ENCODE data around the gene PYCR2. TPM values are rescaled to one million over a fixed set of nuclear protein-coding genes. Genes with fewer than 3 reads are reported as not detected.
A peak's percentile ranks its signal among the peaks of the same experiment; 100 is the strongest.
"Not testable (repeated sequence)": the region's sequence is repeated elsewhere in the genome, so short reads cannot be mapped to it uniquely, and the experiment has no call there.

Gene PYCR2
- total and polyA plus RNA-seq, 2 donors = 19.5 to 100 TPM

DNA sequence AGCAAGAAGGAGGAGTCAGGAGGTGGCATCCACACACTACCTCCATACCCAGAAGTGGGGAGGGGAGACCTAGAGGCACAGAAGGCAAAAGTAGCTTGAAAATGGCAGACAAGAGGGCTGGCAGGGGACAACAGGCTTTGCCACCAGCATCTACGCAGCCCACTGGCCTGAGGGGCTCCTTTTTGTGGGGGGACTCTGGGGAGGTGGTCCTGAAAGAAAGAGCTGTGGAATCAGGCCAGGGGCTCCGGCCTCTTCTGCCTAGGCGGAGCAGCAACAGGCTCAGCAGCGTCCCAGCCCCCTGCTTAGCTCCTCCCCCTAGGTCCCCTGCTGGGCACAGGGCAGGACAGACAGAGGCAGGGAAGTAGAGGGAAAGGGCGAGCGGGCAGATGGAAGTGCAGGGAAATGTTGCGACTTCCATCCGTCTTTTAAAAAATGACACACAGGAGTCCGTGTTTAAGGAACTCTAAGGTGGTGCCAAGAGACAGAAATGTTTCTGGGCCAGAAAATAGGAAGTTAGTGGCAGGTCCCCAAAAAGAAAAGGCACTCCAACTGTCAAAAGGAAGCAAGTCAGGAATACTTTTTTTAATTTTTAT lies 27.0 kb upstream of the PYCR2 start:
- Histone ChIP-seq H3K4me1 (ENCODE audit: insufficient read depth) (no peaks in the 10 kb centered on the region), H3K36me3 (ENCODE audit: insufficient read depth) (no peaks in the 10 kb centered on the region), H3K27ac (ENCODE audit: low read depth) (no peak overlapping the region), H3K4me3 (ENCODE audit: low read depth, low read length) (no peak overlapping the region)
- 59% methylated on average over 9 of the region's 9 CpGs for WGBS
- no peak for DNase-seq (ENCODE audit: extremely low spot score)

GRCh38 chr1:225949041-225949440 lies 25.0 kb upstream of the PYCR2 start:
- WGBS = 62% methylated on average over 6 of the region's 6 CpGs
- H3K4me3 ChIP-seq (ENCODE audit: low read depth, low read length) = no peak overlapping the region
- no peak overlapping the region for H3K27ac ChIP-seq (ENCODE audit: low read depth)
- DNase-seq (ENCODE audit: extremely low spot score) = no peak
- H3K36me3 ChIP-seq (ENCODE audit: insufficient read depth) = no peaks in the 10 kb centered on the region
- H3K4me1 ChIP-seq (ENCODE audit: insufficient read depth) = peaks cover 1% of the 10 kb centered on the region

GRCh38 chr1:225946803-225947202 lies 22.8 kb upstream of the PYCR2 start:
- WGBS = 98% methylated on average over 5 of the region's 5 CpGs
- H3K27ac ChIP-seq (ENCODE audit: low read depth) = no peak overlapping the region
- no peaks in the 10 kb centered on the region for H3K36me3 ChIP-seq (ENCODE audit: insufficient read depth)
- peaks cover 1% of the 10 kb centered on the region for H3K4me1 ChIP-seq (ENCODE audit: insufficient read depth)
- H3K4me3 ChIP-seq (ENCODE audit: low read depth, low read length) = no peak overlapping the region
- no peak for DNase-seq (ENCODE audit: extremely low spot score)

DNA sequence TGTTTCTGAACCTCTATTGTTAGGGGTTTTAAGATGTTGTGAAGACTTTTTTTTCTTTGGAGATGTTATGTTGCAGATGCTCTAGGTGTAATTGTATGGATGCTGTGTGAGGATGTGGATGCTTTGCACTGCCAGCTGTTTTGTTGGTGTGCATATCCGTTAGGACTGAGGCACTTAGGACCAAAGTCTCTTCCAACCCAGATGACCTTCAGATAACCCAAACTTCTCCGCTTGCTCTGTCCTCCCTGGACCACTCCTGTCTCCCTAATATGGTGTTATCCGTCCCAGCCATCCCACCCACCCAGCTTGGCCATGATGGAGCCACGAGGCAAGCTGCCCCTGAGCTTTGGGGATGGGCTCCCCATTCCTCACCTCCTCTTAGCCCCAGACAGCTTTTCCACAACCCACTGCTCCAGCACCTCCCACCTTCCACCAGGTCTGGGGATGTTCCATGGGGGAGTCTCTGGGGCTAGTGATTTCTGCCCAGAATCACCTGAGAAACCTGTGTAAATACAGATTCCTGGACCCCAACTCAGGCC lies 22.1 kb upstream of the PYCR2 start:
- WGBS = 82% methylated on average over 4 of the region's 4 CpGs
- H3K4me1 ChIP-seq (ENCODE audit: insufficient read depth) = peaks cover 1% of the 10 kb centered on the region
- no peak overlapping the region for H3K4me3 ChIP-seq (ENCODE audit: low read depth, low read length)
- H3K27ac ChIP-seq (ENCODE audit: low read depth) = no peak overlapping the region
- H3K36me3 ChIP-seq (ENCODE audit: insufficient read depth) = no peaks in the 10 kb centered on the region
- DNase-seq (ENCODE audit: extremely low spot score) = no peak

- Histone ChIP-seq H3K36me3 (ENCODE audit: insufficient read depth) (no peaks in the 10 kb centered on the region), H3K4me3 (ENCODE audit: low read depth, low read length) (no peak overlapping the region), H3K27ac (ENCODE audit: low read depth) (no peak overlapping the region), H3K4me1 (ENCODE audit: insufficient read depth) (peaks cover 1% of the 10 kb centered on the region)
- 90% methylated on average over 4 of the region's 4 CpGs for WGBS
- DNase-seq (ENCODE audit: extremely low spot score) = no peak
These were observed 21.5 kb upstream of the PYCR2 start for GRCh38 chr1:225945564-225945963.

- 80% methylated on average over 7 of the region's 7 CpGs for WGBS
- peaks cover 1% of the 10 kb centered on the region for H3K4me1 ChIP-seq (ENCODE audit: insufficient read depth)
- no peak for DNase-seq (ENCODE audit: extremely low spot score)
- no peaks in the 10 kb centered on the region for H3K36me3 ChIP-seq (ENCODE audit: insufficient read depth)
- H3K4me3 ChIP-seq (ENCODE audit: low read depth, low read length) = no peak overlapping the region
- no peak overlapping the region for H3K27ac ChIP-seq (ENCODE audit: low read depth)
These were observed 20.9 kb upstream of the PYCR2 start for GRCh38 chr1:225944951-225945350.

GRCh38 chr1:225944387-225944786 lies 20.3 kb upstream of the PYCR2 start:
- Histone ChIP-seq H3K27ac (ENCODE audit: low read depth) (no peak overlapping the region), H3K4me1 (ENCODE audit: insufficient read depth) (peaks cover 1% of the 10 kb centered on the region), H3K36me3 (ENCODE audit: insufficient read depth) (no peaks in the 10 kb centered on the region), H3K4me3 (ENCODE audit: low read depth, low read length) (no peak overlapping the region)
- no peak for DNase-seq (ENCODE audit: extremely low spot score)
- 71% methylated on average over 2 of the region's 2 CpGs for WGBS

DNA sequence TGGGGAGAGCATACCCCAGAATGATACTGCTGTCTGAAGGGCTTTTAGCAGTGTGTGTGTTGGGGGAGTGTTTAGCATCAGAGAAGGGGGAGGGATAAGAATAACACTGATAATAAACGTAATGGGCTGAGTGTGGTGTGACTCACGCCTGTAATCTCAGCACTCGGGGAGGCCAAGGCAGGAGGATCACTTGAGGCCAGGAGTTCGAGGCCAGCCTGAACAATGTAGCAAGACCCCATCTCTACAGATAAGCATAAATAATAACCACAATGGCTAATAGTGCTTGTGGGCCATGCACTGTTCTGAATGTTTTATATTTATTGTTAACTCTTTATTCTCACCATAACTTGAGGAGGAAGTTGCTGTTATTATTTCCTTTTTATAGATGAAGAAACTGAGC lies 19.5 kb upstream of the PYCR2 start:
- 88% methylated on average over 4 of the region's 4 CpGs for whole genome bisulfite sequencing
- no peak for DNase-seq (ENCODE audit: extremely low spot score)
- Histone ChIP-seq H3K36me3 (ENCODE audit: insufficient read depth) (no peaks in the 10 kb centered on the region), H3K27ac (ENCODE audit: low read depth) (no peak overlapping the region), H3K4me1 (ENCODE audit: insufficient read depth) (peaks cover 1% of the 10 kb centered on the region), H3K4me3 (ENCODE audit: low read depth, low read length) (no peak overlapping the region)

DNA sequence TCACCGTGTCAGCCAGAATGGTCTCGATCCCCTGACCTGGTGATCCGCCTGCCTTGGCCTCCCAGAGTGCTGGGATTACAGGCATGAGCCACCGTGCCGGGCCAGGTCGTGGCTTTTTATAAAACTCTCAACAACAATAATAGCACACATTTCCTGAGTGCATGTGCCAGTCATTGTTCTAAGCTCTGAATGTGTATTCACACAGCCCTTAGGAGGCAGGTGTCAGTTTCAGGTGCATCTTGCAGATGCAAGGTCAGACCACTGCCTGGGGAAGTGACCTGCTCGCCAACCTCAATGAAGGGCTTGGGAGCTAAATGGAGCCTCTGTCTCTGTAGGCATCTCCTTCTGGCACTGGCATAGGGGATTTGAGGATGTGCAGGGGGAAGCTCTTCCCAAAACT lies 18.5 kb upstream of the PYCR2 start:
- Histone ChIP-seq H3K4me3 (ENCODE audit: low read depth, low read length) (no peak overlapping the region), H3K36me3 (ENCODE audit: insufficient read depth) (no peaks in the 10 kb centered on the region), H3K27ac (ENCODE audit: low read depth) (no peak overlapping the region), H3K4me1 (ENCODE audit: insufficient read depth) (peaks cover 1% of the 10 kb centered on the region)
- DNase-seq (ENCODE audit: extremely low spot score) = no peak
- 80% methylated on average over 7 of the region's 7 CpGs for WGBS

DNA sequence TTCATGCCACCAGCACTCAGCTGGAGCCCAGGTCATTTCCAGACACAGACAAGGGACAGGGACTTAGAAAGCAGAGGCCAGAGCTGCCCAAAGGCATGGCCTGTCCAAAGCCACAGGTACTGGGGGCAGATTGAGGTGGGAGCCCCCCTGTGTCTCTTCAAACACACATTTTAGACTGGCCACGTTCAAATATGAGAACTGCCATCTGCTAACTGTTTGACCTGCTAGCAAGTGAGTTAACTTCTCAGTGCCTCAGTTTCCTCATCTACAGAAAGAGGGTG lies 17.8 kb upstream of the PYCR2 start:
- no peak overlapping the region for H3K27ac ChIP-seq (ENCODE audit: low read depth)
- peaks cover 1% of the 10 kb centered on the region for H3K4me1 ChIP-seq (ENCODE audit: insufficient read depth)
- 32% methylated on average over 1 of the region's 1 CpG for WGBS
- no peak for DNase-seq (ENCODE audit: extremely low spot score)
- no peak overlapping the region for H3K4me3 ChIP-seq (ENCODE audit: low read depth, low read length)
- H3K36me3 ChIP-seq (ENCODE audit: insufficient read depth) = no peaks in the 10 kb centered on the region

GRCh38 chr1:225941187-225941941 lies 17.3 kb upstream of the PYCR2 start, which contains the start of gene LEFTY2:
Gene LEFTY2, minus strand, starts transcription at chr1:225941220. Its CDS starts 80 bp downstream, at chr1:225941140.
- Histone ChIP-seq H3K4me3 (ENCODE audit: low read depth, low read length) (no peak within 1 kb of the TSS), H3K4me1 (ENCODE audit: insufficient read depth) (peaks cover 1% of the 10 kb centered on the region), H3K27ac (ENCODE audit: low read depth) (no peak within 1 kb of the TSS), H3K36me3 (ENCODE audit: insufficient read depth) (no peaks in the 10 kb centered on the region)
- WGBS = 29% methylated on average over 6 of the region's 6 CpGs
- DNase-seq (ENCODE audit: extremely low spot score) = peak; percentile 33

GRCh38 chr1:225940385-225941151 lies 16.5 kb upstream of the PYCR2 start:
- 66% methylated on average over 25 of the region's 25 CpGs for WGBS
- peaks cover 1% of the 10 kb centered on the region for H3K4me1 ChIP-seq (ENCODE audit: insufficient read depth)
- no peak overlapping the region for H3K4me3 ChIP-seq (ENCODE audit: low read depth, low read length)
- no peak overlapping the region for H3K27ac ChIP-seq (ENCODE audit: low read depth)
- no peak for DNase-seq (ENCODE audit: extremely low spot score)
- H3K36me3 ChIP-seq (ENCODE audit: insufficient read depth) = no peaks in the 10 kb centered on the region

DNA sequence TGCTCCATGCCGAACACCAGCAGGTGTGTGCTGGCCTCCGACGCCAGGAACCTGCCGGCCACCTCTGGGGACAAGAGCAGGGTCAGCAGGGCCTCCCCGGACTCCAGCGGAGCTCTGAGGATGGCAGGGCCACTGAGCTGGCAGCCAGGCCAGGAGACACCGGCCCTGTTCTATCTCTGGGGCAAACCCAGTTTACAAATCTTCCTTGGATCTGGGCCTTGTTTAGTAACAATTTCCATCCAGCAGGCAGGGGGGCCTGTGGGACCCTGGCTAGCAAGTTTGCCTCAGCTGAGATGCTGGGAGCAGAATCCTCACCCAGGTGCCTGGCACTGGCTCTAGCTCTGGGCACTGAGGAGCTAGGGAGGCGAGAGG lies 15.9 kb upstream of the PYCR2 start:
- not testable (repeated sequence) for DNase-seq (ENCODE audit: extremely low spot score)

More for the DNA sequence above, 15.9 kb upstream of the PYCR2 start:
- 60% methylated on average over 8 of the region's 8 CpGs for WGBS
- not testable (repeated sequence) for H3K4me3 ChIP-seq (ENCODE audit: low read depth, low read length); H3K27ac ChIP-seq (ENCODE audit: low read depth); H3K36me3 ChIP-seq (ENCODE audit: insufficient read depth); H3K4me1 ChIP-seq (ENCODE audit: insufficient read depth)
